CD4-positive, alpha-beta T cell (primary cell): ENCODE measurements around the gene PTPRN2. TPM values are rescaled to one million over a fixed set of nuclear protein-coding genes. Genes with fewer than 3 reads are reported as not detected.

Experiments used
- ATAC-seq: fragments of 200-7000 bp; cut with Tn5 transposase; one replicate; pipeline ENCODE4 v1.10.0; 2022; ENCODE audit warnings: mild to moderate bottlenecking; ENCODE audit not compliant: poor library complexity
- CTCF ChIA-PET: fragments of 350-600 bp; sonication (Branson Sonifier 250); formaldehyde crosslinking; loops from one replicate; lab custom pipeline; 2021; ENCODE audit warnings: antibody characterized with exemption, inconsistent platforms; lab: Charles Lee
- POLR2A ChIA-PET: fragments of 350-600 bp; sonication (Branson Sonifier 250); formaldehyde crosslinking; loops from one replicate; lab custom pipeline; 2021; ENCODE audit warnings: antibody characterized with exemption, inconsistent platforms; lab: Charles Lee
- DNase-seq, 14 experiments: peaks; one replicate each; pipeline ENCODE4 v3.0.0-alpha.2; 2013 to 2020; ENCODE audit warnings: mixed read lengths in 2 of 14
- H3K27ac ChIP-seq, 2 donors: one replicate each; pipeline versions ENCODE4 v1.5.1 to v1.7.0; 2013; ENCODE audit warnings: low read length in 2 of 2, low read depth in 1 of 2, mild to moderate bottlenecking in 1 of 2
- H3K27me3 ChIP-seq, 2 experiments: 1 replicate in 1 of 2; 2 replicates in 1 of 2; pipeline versions ENCODE4 v1.6.1 to v1.7.0; 2013; ENCODE audit warnings: low read length in 2 of 2, control low read depth in 1 of 2, mild to moderate bottlenecking in 1 of 2, moderate library complexity in 1 of 2; ENCODE audit not compliant: insufficient read depth in 2 of 2, control insufficient read depth in 1 of 2
- H3K36me3 ChIP-seq: one replicate; pipeline ENCODE4 v1.6.1; 2013; ENCODE audit warnings: low read length, control low read depth; ENCODE audit not compliant: insufficient read depth
- H3K4me1 ChIP-seq: one replicate; pipeline ENCODE4 v1.6.1; 2013; ENCODE audit warnings: low read length, control low read depth; ENCODE audit not compliant: insufficient read depth
- H3K4me3 ChIP-seq: one replicate; pipeline ENCODE4 v1.5.1; 2013; ENCODE audit warnings: mild to moderate bottlenecking, low read length, moderate library complexity
- H3K9me3 ChIP-seq, 2 experiments: 1 replicate in 1 of 2; 2 replicates in 1 of 2; pipeline versions ENCODE4 v1.6.1 to v1.7.0; 2013; ENCODE audit warnings: low read length in 2 of 2, mild to moderate bottlenecking in 2 of 2, control low read depth in 1 of 2, moderate library complexity in 1 of 2; ENCODE audit not compliant: control insufficient read depth in 1 of 2, insufficient read depth in 1 of 2
- H3K27ac Mint-ChIP-seq: one replicate; pipeline ENCODE4 v1.8.0; 2020; ENCODE audit warnings: mixed read lengths
- H3K27me3 Mint-ChIP-seq: one replicate; pipeline ENCODE4 v1.8.0; 2021; ENCODE audit warnings: mixed read lengths
- H3K36me3 Mint-ChIP-seq: one replicate; pipeline ENCODE4 v1.8.0; 2021; ENCODE audit warnings: low read depth, mixed read lengths
- H3K4me1 Mint-ChIP-seq: one replicate; pipeline ENCODE4 v1.8.0; 2021; ENCODE audit warnings: low read depth, mixed read lengths
- H3K4me3 Mint-ChIP-seq: one replicate; pipeline ENCODE4 v1.8.0; 2020; ENCODE audit warnings: mild to moderate bottlenecking, mixed read lengths
- H3K9me3 Mint-ChIP-seq: one replicate; pipeline ENCODE4 v1.8.0; 2020; ENCODE audit warnings: mixed read lengths
- CTCF ChIP-seq: fragments of 200-600 bp; IDR thresholded peaks from one replicate; pipeline ENCODE4 v1.8.0; 2022; ENCODE audit warnings: antibody characterized with exemption, mild to moderate bottlenecking
- intact Hi-C, 2 experiments: fragments of 100-400 bp; cut with DNase I in 1 of 2; cut with micrococcal nuclease in 1 of 2; formaldehyde crosslinking; loops; one replicate each; pipeline versions ENCODE4 v1.15.1 to v1.9.0; 2023 to 2025; cut with DNase I, micrococcal nuclease
- total RNA-seq, 174 experiments: library from RNA in 2 of 174; stranded (reverse) in 2 of 174; gene quantifications; one replicate each; pipeline ENCODE4 v1.2.3 and lab custom pipeline; 2021 to 2026

PTPRN2 gene
- total RNA-seq, 2 experiments from 2014 or later, result 0.34 to 0.44 TPM

- no peak overlapping the region for H3K4me3 Mint-ChIP-seq
- H3K4me1 Mint-ChIP-seq, result no peaks in the 10 kb centered on the region
- DNase-seq (no peak), ATAC-seq (no peak)
- H3K36me3 ChIP-seq, result no peaks in the 10 kb centered on the region
- no peak overlapping the region for H3K27ac ChIP-seq
- POLR2A ChIA-PET, result no interaction called here
- no peaks in the 10 kb centered on the region for H3K4me1 ChIP-seq
- no peak overlapping the region for H3K4me3 ChIP-seq
- peaks cover 0 to 2% of the 10 kb centered on the region in 2 experiments for H3K27me3 ChIP-seq
- no peaks in the 10 kb centered on the region for H3K27me3 Mint-ChIP-seq
- H3K9me3 Mint-ChIP-seq, result peaks cover 19% of the 10 kb centered on the region
- intact Hi-C loops, result no loop called here
- no peak for TF ChIP-seq CTCF
- H3K36me3 Mint-ChIP-seq, result no peaks in the 10 kb centered on the region
- CTCF ChIA-PET, result no interaction called here
- H3K27ac Mint-ChIP-seq, result no peak overlapping the region
- peaks cover 33 to 56% of the 10 kb centered on the region in 2 experiments for H3K9me3 ChIP-seq
Observed at GRCh38 chr7:158116235-158116634, 471.4 kb downstream of the PTPRN2 start.

- Mint-ChIP-seq H3K4me1 (no peaks in the 10 kb centered on the region), H3K9me3 (peaks cover 16% of the 10 kb centered on the region), H3K27ac (no peak overlapping the region), H3K36me3 (no peaks in the 10 kb centered on the region), H3K27me3 (no peaks in the 10 kb centered on the region), H3K4me3 (no peak overlapping the region)
- intact Hi-C loops, result no loop called here
- peaks cover 33 to 65% of the 10 kb centered on the region in 2 experiments for H3K9me3 ChIP-seq
- POLR2A ChIA-PET, result no interaction called here
- peaks cover 0 to 2% of the 10 kb centered on the region in 2 experiments for H3K27me3 ChIP-seq
- no peak overlapping the region for H3K27ac ChIP-seq
- DNase-seq (no peak), ATAC-seq (no peak)
- H3K36me3 ChIP-seq, result no peaks in the 10 kb centered on the region
- H3K4me3 ChIP-seq, result no peak overlapping the region
- CTCF ChIA-PET, result no interaction called here
- no peaks in the 10 kb centered on the region for H3K4me1 ChIP-seq
- no peak for TF ChIP-seq CTCF
Observed at GRCh38 chr7:158114056-158114850, 473.4 kb downstream of the PTPRN2 start.

- ATAC-seq (no peak), DNase-seq (no peak)
- Histone ChIP-seq H3K27me3 (peaks cover 0 to 2% of the 10 kb centered on the region in 2 experiments), H3K4me1 (no peaks in the 10 kb centered on the region), H3K36me3 (no peaks in the 10 kb centered on the region), H3K9me3 (peaks cover 30 to 65% of the 10 kb centered on the region in 2 experiments), H3K4me3 (no peak overlapping the region), H3K27ac (no peak overlapping the region)
- Mint-ChIP-seq H3K36me3 (no peaks in the 10 kb centered on the region), H3K27me3 (peaks cover 2% of the 10 kb centered on the region), H3K9me3 (peaks cover 16% of the 10 kb centered on the region), H3K4me1 (no peaks in the 10 kb centered on the region), H3K4me3 (no peak overlapping the region), H3K27ac (no peak overlapping the region)
- TF ChIP-seq CTCF, result no peak
- POLR2A ChIA-PET, result no interaction called here
- intact Hi-C loops, result no loop called here
- CTCF ChIA-PET, result no interaction called here
Observed at GRCh38 chr7:158113321-158114025, 474.1 kb downstream of the PTPRN2 start.
